Parathyroid adenoma (tissue), 2 donors: ENCODE results near the gene ABO.

Experiments used
- H2AFZ ChIP-seq: fragments of 300-600 bp; sonication (generic); one replicate; pipeline ENCODE4 v1.7.0; 2017; ENCODE audit warnings: antibody characterized with exemption, mild to moderate bottlenecking
- H3K27ac ChIP-seq: fragments of 300-600 bp; sonication (generic); one replicate; pipeline ENCODE4 v1.7.0; 2017
- H3K27me3 ChIP-seq: fragments of 300-600 bp; sonication (generic); one replicate; pipeline ENCODE4 v1.7.0; 2017; ENCODE audit warnings: low read length; ENCODE audit not compliant: control insufficient read depth, insufficient read depth
- H3K36me3 ChIP-seq: fragments of 300-600 bp; sonication (generic); one replicate; pipeline ENCODE4 v1.7.0; 2017; ENCODE audit warnings: low read length; ENCODE audit not compliant: control insufficient read depth, insufficient read depth
- H3K4me1 ChIP-seq: fragments of 300-600 bp; sonication (generic); one replicate; pipeline ENCODE4 v1.7.0; 2017; ENCODE audit warnings: control low read depth
- H3K4me2 ChIP-seq: fragments of 300-600 bp; sonication (generic); one replicate; pipeline ENCODE4 v1.7.0; 2017; ENCODE audit warnings: low read length
- H3K4me3 ChIP-seq: fragments of 300-600 bp; sonication (generic); one replicate; pipeline ENCODE4 v1.7.0; 2017; ENCODE audit warnings: low read depth, low read length
- H3K79me2 ChIP-seq: fragments of 300-600 bp; sonication (generic); one replicate; pipeline ENCODE4 v1.7.0; 2017; ENCODE audit warnings: control low read depth
- H3K9ac ChIP-seq: fragments of 300-600 bp; sonication (generic); one replicate; pipeline ENCODE4 v1.7.0; 2017; ENCODE audit warnings: mild to moderate bottlenecking
- H3K9me3 ChIP-seq: fragments of 300-600 bp; sonication (generic); one replicate; pipeline ENCODE4 v1.7.0; 2017; ENCODE audit warnings: low read length; ENCODE audit not compliant: control insufficient read depth
- CTCF ChIP-seq: fragments of 300-600 bp; sonication (generic); IDR thresholded peaks from one replicate; pipeline ENCODE4 v1.7.0; 2017; ENCODE audit warnings: antibody characterized with exemption, mild to moderate bottlenecking
- donor health status: primary hyperparathyroidism.

Gene ABO

GRCh38 chr9:133264235-133264764, 10.7 kb downstream of the ABO start:
- TF ChIP-seq CTCF, result no peak
- Histone ChIP-seq H2AFZ (no peak overlapping the region), H3K9ac (no peak overlapping the region), H3K27ac (no peak overlapping the region), H3K27me3 (no peaks in the 10 kb centered on the region), H3K36me3 (no peaks in the 10 kb centered on the region), H3K79me2 (no peaks in the 10 kb centered on the region), H3K9me3 (no peaks in the 10 kb centered on the region), H3K4me3 (no peak overlapping the region), H3K4me2 (no peak overlapping the region), H3K4me1 (no peaks in the 10 kb centered on the region)

- H3K27ac ChIP-seq, result no peak overlapping the region
- H2AFZ ChIP-seq, result no peak overlapping the region
- peaks cover under 1% of the 10 kb centered on the region for H3K4me1 ChIP-seq
- no peaks in the 10 kb centered on the region for H3K9me3 ChIP-seq
- H3K4me2 ChIP-seq, result no peak overlapping the region
- no peak overlapping the region for H3K4me3 ChIP-seq
- no peaks in the 10 kb centered on the region for H3K27me3 ChIP-seq
- H3K9ac ChIP-seq, result no peak overlapping the region
- TF ChIP-seq CTCF, result no peak
- no peaks in the 10 kb centered on the region for H3K79me2 ChIP-seq
- no peaks in the 10 kb centered on the region for H3K36me3 ChIP-seq
Observed at GRCh38 chr9:133263557-133263956, 11.4 kb downstream of the ABO start.

- H3K27me3 ChIP-seq, result no peaks in the 10 kb centered on the region
- no peaks in the 10 kb centered on the region for H3K36me3 ChIP-seq
- no peak overlapping the region for H2AFZ ChIP-seq
- no peak for TF ChIP-seq CTCF
- peaks cover 12% of the 10 kb centered on the region for H3K4me1 ChIP-seq
- no peak overlapping the region for H3K4me3 ChIP-seq
- H3K79me2 ChIP-seq, result no peaks in the 10 kb centered on the region
- no peak overlapping the region for H3K4me2 ChIP-seq
- H3K9me3 ChIP-seq, result no peaks in the 10 kb centered on the region
- H3K9ac ChIP-seq, result no peak overlapping the region
- no peak overlapping the region for H3K27ac ChIP-seq
Observed at GRCh38 chr9:133262226-133262625, 12.8 kb downstream of the ABO start.

- no peaks in the 10 kb centered on the region for H3K79me2 ChIP-seq
- no peak overlapping the region for H3K27ac ChIP-seq
- TF ChIP-seq CTCF, result no peak
- H3K9me3 ChIP-seq, result no peaks in the 10 kb centered on the region
- H3K4me1 ChIP-seq, result peaks cover 12% of the 10 kb centered on the region
- H2AFZ ChIP-seq, result no peak overlapping the region
- H3K36me3 ChIP-seq, result no peaks in the 10 kb centered on the region
- no peaks in the 10 kb centered on the region for H3K27me3 ChIP-seq
- no peak overlapping the region for H3K9ac ChIP-seq
- no peak overlapping the region for H3K4me3 ChIP-seq
- no peak overlapping the region for H3K4me2 ChIP-seq
Observed at GRCh38 chr9:133261753-133262120, 13.3 kb downstream of the ABO start.

- no peak for TF ChIP-seq CTCF
- Histone ChIP-seq H3K4me2 (no peak overlapping the region), H3K4me3 (no peak overlapping the region)
Observed at GRCh38 chr9:133261103-133261752, 13.8 kb downstream of the ABO start.

More at GRCh38 chr9:133261103-133261752, 13.8 kb downstream of the ABO start:
- H3K36me3 ChIP-seq, result no peaks in the 10 kb centered on the region
- H3K4me1 ChIP-seq, result peaks cover 12% of the 10 kb centered on the region
- H3K79me2 ChIP-seq, result no peaks in the 10 kb centered on the region
- no peak overlapping the region for H2AFZ ChIP-seq
- H3K9ac ChIP-seq, result no peak overlapping the region
- H3K9me3 ChIP-seq, result no peaks in the 10 kb centered on the region
- H3K27ac ChIP-seq, result no peak overlapping the region
- no peaks in the 10 kb centered on the region for H3K27me3 ChIP-seq
